TTC549 (cell line): ENCODE data around the gene GABRA4.

Experiments
- FAIRE-seq: peaks from 2 replicates; lab custom pipeline; 2012; peaks lifted over from hg19 to GRCh38; lab: Jason Lieb, UNC

Gene GABRA4

DNA sequence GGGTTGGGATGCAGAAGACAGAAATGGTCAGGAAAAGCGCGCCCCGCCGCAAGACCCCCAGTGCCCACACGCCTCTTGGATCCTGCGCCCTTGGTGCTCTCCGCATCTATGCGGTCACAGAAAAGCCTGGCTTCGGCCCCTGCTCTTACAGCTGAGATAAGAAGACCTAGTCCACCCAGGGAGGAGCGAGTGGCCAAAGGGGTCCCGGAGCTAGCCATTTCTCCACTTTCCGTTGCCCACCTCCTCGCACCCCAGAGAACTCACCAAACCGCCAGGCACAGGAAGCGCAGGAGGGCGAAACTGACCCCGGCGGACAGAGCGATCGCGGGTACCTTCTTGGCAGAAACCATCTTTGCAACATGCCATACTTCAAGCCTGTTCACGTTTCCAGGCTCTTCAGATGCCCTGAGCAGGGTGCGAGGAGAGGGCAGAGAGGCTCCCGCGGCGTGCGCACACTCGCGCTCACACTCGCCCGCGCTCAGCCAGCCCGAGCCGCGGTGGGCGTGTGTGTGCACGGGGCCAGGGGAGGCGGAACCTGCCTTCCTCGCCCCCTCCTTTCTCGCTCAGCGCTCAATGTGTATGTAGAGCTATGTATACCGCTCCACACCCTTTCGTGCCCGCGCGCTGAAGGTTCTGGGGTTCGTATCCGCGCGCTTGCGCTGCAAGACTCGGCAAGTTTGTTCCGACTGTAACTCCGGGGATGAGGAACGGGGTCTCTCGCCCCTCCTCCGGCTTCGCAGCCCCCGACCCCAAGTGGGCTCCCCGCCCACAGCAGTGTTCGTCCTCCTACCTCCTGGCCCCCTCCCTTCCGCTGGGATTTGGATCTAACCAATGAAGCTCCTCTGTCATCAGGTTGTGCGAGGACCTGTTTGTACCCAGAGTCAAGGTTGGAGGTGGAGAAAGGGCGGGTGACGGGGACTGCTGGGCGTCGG, at the start of gene GABRA4:
Gene GABRA4, minus strand, starts transcription at position 507 of the 932 bp plus-strand sequence. Its CDS starts 157 bp downstream, at position 350.
- FAIRE-seq = no peak

GRCh38 chr4:47040828-47041227, 47.4 kb upstream of the GABRA4 start:
- FAIRE-seq = no peak

DNA sequence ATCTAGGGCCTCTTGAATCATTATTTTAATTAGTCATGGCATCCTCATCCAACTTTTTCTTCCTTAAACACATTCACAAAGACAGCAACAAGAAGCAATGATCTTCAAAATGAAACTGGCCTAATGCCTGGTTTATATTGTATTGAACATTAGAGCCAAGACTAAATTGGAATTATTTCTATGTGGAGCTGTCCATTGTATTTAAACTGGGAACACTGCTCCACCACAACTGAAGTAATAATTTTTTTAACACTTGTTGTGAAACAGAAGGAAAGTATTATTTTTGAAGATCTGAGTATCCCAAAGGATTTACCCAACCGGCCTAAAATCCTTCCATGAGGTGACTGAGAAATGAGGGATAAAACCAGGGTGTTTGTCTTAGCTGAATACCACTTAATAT, 44.9 kb upstream of the GABRA4 start:
- FAIRE-seq = no peak

DNA sequence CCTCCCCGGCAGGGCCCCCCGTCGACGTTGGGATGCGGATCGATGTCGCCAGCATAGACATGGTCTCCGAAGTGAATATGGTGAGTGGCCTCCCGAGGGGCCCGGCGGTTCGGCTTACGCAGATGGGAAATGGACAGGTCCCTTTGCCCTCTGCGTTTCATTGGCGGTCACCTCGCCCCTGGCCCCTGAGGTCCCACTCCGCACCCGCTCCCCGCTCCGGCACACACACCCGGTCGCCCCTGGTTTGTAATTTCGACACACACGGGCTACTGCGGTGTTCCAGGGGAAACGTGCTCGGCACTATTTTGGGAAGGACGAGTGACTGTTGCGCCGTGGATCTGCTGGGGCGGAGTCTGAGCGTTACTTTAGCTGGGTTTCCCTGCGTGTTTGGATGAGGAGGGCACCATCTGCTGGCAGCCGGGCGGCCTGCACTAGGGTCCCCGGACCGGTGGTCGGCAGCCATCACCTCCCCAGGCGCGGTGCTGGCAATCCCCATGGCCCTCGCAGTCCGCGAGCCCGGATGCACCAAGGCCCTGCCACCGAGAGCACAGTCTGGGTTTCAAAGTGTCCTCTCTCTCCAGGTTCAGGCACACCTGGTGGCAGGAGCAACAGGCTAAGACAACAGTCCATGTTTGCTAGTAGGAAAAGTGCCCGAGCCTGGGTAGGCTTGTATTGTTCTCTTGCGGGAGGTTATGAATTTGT, 39.2 kb upstream of the GABRA4 start:
- FAIRE-seq = no peak

DNA sequence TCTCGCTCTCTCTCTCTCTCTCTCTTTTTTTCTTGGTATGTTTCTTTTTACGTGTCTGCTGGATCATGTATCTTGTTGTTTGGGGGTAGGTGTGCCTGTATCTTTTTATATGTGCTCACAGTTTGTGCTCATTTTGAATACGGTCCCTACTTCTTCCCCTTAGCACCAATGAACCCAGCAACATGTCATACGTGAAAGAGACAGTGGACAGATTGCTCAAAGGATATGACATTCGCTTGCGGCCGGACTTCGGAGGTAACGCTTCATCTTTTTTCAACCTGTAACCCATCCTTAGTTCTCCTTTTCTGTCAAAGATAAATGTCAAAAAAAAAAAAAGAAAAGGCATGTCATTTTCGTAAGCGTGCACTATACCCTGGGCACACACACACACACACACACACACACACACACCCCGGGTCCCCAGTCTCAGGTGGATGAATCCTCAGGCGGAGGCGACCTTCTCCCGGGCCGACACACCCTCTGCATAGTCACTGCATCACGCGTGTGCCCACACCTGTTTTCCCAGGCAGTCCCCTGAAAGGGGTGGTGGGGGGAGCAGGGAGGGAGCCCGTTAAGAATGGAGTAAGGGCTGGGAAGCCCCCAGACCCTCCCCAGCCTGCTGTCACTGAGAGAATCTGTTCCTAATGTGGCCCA, 38.5 kb upstream of the GABRA4 start:
- FAIRE-seq = no peak

DNA sequence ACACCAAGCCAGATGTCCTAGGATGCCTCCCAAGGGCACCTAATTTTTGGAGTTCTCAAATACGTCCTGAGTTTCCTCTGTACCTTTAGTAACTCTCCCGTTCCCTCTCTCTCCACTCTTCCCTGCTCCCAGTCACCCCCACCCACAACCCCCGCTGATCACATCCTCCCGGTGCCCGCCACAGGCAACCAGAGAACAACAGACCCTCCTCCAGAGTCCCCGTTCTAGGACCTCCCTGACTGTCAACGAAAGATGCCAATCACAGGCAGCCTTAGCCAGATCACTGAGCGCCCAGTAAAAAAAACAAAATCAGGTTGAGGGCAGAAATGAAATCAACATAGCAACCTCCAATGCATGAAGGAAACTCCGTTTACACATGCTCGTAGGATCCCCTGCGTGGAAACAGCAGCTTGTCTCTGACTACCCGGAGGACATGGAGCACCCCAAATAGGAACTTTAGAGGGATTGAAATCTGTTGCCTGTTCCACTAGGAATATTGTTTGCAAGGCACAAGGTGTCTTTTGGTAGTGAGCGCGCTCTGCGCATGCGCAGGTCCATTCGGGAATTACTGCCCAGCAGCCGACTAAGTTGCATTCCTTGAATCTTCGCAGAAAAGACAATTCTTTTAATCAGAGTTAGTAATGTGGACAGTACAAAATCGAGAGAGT, 37.8 kb upstream of the GABRA4 start, which contains the start of gene GABRB1:
Gene GABRB1, plus strand, starts transcription at position 557 of the 668 bp plus-strand sequence.
- no peak for FAIRE-seq

DNA sequence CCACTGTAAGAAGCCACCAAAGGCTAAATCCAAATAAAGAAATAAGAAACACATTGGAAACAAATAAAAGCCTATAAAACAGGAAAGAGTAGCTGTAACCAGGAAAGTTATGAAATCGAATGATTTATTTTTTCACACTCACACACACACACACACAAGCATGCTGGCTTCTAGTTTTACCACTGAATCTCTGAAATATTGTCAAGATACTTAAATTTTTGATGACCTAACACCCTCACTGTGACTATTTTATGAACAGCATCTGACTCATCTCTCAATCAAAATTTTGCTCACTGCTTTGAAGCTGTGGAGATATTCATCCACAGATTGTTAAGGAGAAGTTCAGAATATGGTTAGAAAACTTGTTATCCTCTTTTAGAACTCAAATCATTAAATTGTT, 24.1 kb upstream of the GABRA4 start:
- no peak for FAIRE-seq

- no peak for FAIRE-seq
Observed at GRCh38 chr4:47017081-47017480, 23.7 kb upstream of the GABRA4 start.

DNA sequence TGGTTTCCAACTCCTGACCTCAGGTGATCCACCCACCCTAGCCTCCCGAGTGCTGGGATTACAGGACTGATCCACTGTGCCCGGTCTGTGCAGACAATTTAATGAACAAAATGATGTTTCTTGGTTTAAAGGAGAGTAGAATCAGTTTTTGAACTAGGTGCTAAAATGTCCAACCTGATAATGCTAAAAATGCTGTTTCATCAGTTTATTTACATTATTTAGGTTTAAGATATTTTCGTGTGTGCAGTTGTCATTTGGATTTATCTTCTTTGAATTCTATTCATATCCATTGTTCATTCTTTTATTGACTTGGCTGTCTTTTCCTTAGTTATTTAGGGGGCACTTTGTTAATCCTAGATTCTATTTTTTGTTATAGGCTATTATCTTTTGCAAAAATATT, 20.0 kb upstream of the GABRA4 start:
- no peak for FAIRE-seq

DNA sequence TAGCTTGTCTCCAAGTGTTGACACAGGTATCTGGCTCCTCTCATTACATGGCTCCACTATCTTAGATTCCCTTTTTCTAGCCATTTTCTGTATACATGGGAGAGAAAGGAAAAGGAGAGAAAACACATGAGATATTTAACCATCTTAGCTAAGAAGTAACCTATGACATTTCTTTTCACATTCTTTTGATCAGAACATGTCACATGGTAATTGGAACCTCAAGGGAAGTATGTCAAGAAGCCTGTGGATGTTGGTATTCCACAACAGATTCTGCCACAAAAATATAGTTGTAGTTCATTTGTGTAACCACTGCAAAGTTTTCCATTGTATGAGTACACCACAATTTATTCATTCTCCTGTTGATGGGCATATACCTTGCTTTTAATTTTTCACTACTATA, 19.3 kb upstream of the GABRA4 start:
- no peak for FAIRE-seq

DNA sequence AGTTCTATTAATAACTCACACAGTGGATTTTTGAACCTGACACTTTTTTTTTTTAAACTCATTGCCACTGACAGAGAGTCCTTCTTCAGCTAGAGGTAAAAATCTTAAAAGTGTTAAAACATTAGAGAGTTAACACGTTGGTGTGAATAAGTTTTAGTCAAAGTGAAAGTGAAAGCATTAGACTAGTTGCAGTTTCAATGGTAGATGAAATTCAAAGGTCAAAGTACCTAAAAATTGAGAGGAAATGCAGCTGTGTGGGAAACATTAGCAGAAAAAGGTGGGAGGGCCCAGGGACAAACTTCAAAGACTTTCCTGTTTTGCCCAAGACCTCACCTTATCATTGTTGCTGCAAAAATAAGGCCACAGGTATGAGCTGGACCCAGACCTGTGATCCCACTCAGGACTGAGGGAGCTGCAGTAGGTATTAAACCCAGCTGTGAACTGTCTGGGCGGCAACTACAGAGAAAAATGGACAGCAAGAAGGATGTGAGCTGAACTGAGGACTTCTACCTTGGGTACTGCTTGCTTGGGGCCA, 17.6 kb upstream of the GABRA4 start:
- no peak for FAIRE-seq

GRCh38 chr4:47010347-47010911, 17.0 kb upstream of the GABRA4 start:
- FAIRE-seq = no peak

GRCh38 chr4:47002580-47002979, 9.2 kb upstream of the GABRA4 start:
- FAIRE-seq = no peak

GRCh38 chr4:47000406-47000805, 7.0 kb upstream of the GABRA4 start:
- no peak for FAIRE-seq

DNA sequence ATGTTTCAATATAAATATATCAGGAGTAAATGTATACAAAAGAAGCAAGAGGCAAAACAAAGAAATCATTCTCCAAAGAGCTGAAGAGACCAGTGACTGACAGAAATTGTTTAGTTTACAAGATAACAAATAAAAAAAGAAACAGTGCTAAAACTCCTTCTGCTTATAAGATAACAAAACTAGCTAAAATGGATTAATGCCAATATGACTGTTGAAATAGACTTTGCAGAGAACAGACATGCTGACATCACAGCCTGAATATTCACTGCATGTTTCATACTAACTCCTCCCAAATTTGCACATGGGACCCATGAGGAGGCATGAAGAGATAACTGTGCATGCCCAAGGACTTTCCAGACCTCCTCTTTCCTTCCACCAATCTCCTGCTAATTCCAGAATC, 6.2 kb upstream of the GABRA4 start:
- no peak for FAIRE-seq

DNA sequence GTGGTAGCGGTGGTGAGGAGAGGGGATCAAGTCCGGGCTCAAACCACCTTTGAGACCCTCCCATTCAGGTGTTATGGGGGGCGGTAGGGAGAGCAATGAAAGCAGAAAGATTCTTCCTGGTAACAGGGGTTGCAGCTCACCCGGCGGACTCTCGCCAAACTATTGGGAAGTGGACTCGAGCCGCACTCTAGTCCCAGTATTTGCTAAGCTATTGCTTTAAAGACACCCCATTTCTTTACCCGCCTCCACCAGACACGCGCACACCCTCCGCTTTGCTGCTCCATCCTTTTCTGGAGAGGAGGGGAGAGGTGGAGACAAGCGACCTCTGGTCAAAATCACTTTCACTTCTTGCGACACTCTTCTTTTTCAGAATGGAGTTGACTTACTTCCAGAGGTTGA, 625 bp upstream of the GABRA4 start:
- FAIRE-seq = no peak

DNA sequence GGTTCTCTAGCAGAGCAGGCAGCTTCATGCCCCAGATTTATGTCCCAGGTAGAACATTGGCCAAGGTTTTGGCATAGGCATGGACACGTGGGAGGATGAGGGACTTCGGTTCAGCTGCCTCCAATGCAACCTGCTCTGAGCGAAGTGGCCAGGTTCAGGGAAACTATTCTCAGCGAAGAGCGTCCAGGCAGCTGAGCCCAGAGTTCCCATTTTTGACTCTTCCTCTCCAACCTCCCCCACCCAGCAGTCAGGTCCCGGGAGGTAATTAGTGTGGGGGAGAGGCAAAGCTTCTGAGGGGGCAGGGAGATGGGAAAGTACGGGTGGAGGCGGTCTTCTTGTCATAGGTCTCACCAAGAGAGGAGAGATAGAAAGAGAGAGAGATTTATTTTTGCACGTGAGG, 1.0 kb downstream of the GABRA4 start:
- no peak for FAIRE-seq

DNA sequence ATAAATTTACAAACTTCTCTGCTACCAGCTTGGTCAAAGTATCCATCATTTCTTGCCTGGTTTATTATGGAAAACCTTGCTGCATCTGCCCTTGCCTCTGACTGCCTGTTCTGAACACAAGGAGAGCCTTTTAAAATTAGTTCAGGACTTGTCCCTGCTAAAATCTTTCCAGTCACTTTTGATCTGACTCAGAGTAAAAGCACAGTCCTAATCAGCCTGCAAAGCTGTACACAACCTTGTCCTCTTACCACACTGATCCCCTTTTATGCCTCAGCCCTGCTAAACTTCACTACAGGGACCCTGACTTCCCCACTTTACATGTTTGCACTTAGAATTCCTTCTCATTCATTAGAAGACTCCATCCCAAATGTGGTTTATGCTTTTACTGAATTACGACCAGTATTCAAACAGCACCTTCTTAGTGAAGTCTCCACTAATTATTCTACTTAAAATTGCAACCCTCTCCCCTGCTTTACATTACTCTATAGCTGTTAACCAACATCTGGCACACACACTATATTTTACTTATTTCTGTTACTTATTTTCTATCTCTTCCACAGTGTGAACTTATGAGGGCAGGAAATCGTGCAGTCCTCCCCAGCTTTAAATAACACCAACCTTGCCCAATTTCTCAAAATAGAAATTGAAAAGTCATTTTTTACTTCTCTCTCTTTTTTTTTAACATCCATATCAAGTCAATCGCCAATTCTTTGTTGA, 6.3 kb downstream of the GABRA4 start:
- no peak for FAIRE-seq

- no peak for FAIRE-seq
Observed at GRCh38 chr4:46984781-46985180, 8.6 kb downstream of the GABRA4 start.

DNA sequence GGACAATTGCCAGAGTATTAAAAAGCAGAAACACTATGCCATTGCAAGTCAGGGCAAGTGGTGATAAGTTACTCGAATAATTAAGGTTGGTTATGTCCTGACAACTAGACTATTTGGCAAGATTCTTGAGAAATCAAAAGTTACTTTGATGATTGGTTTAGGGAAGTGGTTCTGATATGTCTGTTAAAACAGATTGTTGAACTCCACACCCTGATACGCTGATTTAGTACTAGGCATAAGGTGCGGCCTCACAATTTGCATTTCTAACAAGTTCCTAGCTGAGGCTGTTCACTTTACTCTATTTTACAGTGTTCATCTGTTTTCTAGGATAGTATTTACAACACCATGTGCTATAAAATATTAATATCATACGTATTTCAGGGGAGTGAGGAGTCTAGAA, 12.5 kb downstream of the GABRA4 start:
- FAIRE-seq = no peak

DNA sequence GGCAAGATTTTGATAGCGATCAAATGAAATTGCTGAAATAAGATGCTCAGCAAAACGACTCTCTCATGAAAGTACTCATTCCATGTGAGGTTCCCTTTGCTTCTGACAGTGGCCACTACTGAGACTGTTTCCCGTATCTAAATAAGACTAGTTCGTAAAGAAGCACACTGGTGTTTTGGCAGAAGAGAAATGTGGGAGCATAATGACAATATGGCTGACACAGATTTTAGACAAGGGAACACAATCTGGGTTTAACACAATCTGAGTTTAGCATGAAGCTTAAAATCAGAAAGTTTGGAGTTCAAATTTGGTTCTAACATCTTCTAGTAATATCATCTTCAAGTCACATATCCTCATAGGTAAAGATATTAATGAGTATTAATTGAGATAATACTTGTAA, 13.7 kb downstream of the GABRA4 start:
- FAIRE-seq = no peak
